GM23248 (cell line): ENCODE data around the gene ADNP2.

Experiments
- EZH2 ChIP-seq: fragments of 200-600 bp; sonication (generic); IDR thresholded peaks from 2 replicates; pipeline ENCODE4 v1.6.1; 2018; ENCODE audit warnings: antibody characterized with exemption, mild to moderate bottlenecking; ENCODE audit not compliant: insufficient read depth, poor library complexity, severe bottlenecking
- EZH2phosphoT487 ChIP-seq: fragments of 200-600 bp; sonication (generic); IDR thresholded peaks from 2 replicates; pipeline ENCODE4 v1.6.1; 2018; ENCODE audit warnings: antibody characterized with exemption, moderate library complexity, mild to moderate bottlenecking, low read depth; ENCODE audit not compliant: insufficient read depth

DNA sequence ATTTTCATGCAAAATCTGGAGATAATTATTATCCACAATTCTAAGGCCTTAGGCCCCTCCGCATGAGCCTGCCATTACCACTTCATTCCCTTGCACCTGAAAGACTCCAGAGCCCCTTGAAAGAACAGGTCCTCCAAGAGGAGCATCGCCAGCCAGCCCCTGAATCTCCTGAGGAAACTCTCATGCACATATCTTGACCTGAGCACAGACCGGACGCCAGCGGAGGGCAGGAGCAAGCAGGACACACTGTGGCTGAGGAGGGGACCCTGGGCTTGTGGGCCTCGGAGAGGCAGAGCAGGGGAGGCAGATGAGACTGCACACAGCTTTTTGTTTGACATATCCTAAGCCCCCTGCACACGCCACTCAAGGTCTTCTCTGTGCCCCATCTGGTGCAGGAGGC lies 13.6 kb upstream of the ADNP2 start:
- no peak for TF ChIP-seq EZH2
- no peak for TF ChIP-seq EZH2phosphoT487
